ENCODE data around the gene CSMD2. TPM values are rescaled to one million over a fixed set of nuclear protein-coding genes. Genes with fewer than 3 reads are reported as not detected.

CSMD2 gene
- total RNA-seq, 2 experiments from 2014 or later = not detected

- H3K27ac Mint-ChIP-seq = no peak overlapping the region
- no peak for DNase-seq
- ATAC-seq = no peak
- ChIA-PET CTCF (no interaction called here), POLR2A (no interaction called here)
- TF ChIP-seq CTCF (IDR thresholded peaks at IDR 0.05) = no peak
- H3K9me3 Mint-ChIP-seq = no peaks in the 10 kb centered on the region
- H3K4me3 Mint-ChIP-seq = no peak overlapping the region
- H3K4me1 Mint-ChIP-seq (ENCODE audit: low read depth) = no peaks in the 10 kb centered on the region
- intact Hi-C loops (cut with micrococcal nuclease) = no loop called here
- peaks cover 7% of the 10 kb centered on the region for H3K27me3 Mint-ChIP-seq
- H3K36me3 Mint-ChIP-seq (ENCODE audit: low read depth) = no peaks in the 10 kb centered on the region
These were observed 33.5 kb downstream of the CSMD2 start for GRCh38 chr1:34131396-34132160.

DNA sequence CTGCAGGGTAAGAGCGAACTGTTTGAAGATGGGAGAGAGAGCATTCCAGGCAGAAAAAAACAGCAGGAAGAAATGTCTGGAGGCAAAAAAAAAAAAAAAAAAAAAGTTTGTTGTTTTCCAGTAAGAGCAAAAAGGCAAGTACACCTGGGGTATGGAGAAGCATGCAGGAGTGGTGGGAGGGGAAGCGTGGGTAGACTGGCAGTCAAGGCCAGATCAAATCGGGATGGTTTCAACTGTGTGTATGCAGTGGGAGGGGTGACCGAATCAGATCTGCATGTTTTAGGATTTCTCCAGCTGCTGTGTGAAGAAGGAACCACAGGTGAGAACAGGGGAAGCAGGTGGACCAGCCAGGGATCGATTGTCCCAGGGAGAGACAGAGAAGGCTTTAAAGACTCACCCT is 34.7 kb downstream of the CSMD2 start:
- Mint-ChIP-seq H3K4me3 (no peak overlapping the region), H3K4me1 (ENCODE audit: low read depth) (no peaks in the 10 kb centered on the region), H3K9me3 (no peaks in the 10 kb centered on the region), H3K36me3 (ENCODE audit: low read depth) (no peaks in the 10 kb centered on the region), H3K27ac (no peak overlapping the region), H3K27me3 (peaks cover 7% of the 10 kb centered on the region)
- DNase-seq (no peak), ATAC-seq (no peak)
- CTCF ChIA-PET = no interaction called here
- POLR2A ChIA-PET = no interaction called here
- intact Hi-C loops (cut with micrococcal nuclease) = no loop called here
- TF ChIP-seq CTCF (IDR thresholded peaks at IDR 0.05) = no peak

GRCh38 chr1:34129630-34130029 is 35.4 kb downstream of the CSMD2 start:
- CTCF ChIA-PET = no interaction called here
- no peak for TF ChIP-seq CTCF (IDR thresholded peaks at IDR 0.05)
- no peaks in the 10 kb centered on the region for H3K9me3 Mint-ChIP-seq

GRCh38 chr1:34128186-34128889 is 36.7 kb downstream of the CSMD2 start:
- Mint-ChIP-seq H3K4me3 (no peak overlapping the region), H3K9me3 (no peaks in the 10 kb centered on the region), H3K4me1 (ENCODE audit: low read depth) (no peaks in the 10 kb centered on the region), H3K27me3 (peaks cover 12% of the 10 kb centered on the region), H3K36me3 (ENCODE audit: low read depth) (no peaks in the 10 kb centered on the region), H3K27ac (no peak overlapping the region)
- ChIA-PET POLR2A (no interaction called here), CTCF (no interaction called here)
- no peak for TF ChIP-seq CTCF (IDR thresholded peaks at IDR 0.05)
- no peak for DNase-seq
- ATAC-seq = no peak
- intact Hi-C loops (cut with micrococcal nuclease) = no loop called here

More at GRCh38 chr1:34129630-34130029, 35.4 kb downstream of the CSMD2 start:
- Mint-ChIP-seq H3K27me3 (peaks cover 10% of the 10 kb centered on the region), H3K27ac (no peak overlapping the region), H3K4me3 (no peak overlapping the region), H3K36me3 (ENCODE audit: low read depth) (no peaks in the 10 kb centered on the region), H3K4me1 (ENCODE audit: low read depth) (no peaks in the 10 kb centered on the region)
- ATAC-seq (no peak), DNase-seq (no peak)
- POLR2A ChIA-PET = no interaction called here
- intact Hi-C loops (cut with micrococcal nuclease) = no loop called here
